Uterus (tissue), 2 donors: ENCODE results near the gene B3GNT2.

ENCODE experiments used
- CTCF ChIP-seq, 4 experiments: fragments of 200-600 bp in 2 of 4; fragments of 450-650 bp in 2 of 4; sonication (generic) in 2 of 4; IDR thresholded peaks; one replicate each; pipeline ENCODE4 v1.5.1; 2016 to 2019; ENCODE audit warnings: antibody characterized with exemption in 4 of 4, mild to moderate bottlenecking in 2 of 4, moderate library complexity in 1 of 4
- POLR2A ChIP-seq, 2 donors: fragments of 450-650 bp; IDR thresholded peaks; one replicate each; pipeline ENCODE4 v1.6.1; 2016; ENCODE audit warnings: antibody characterized with exemption in 2 of 2, mild to moderate bottlenecking in 1 of 2, moderate library complexity in 1 of 2

GRCh38 chr2:62221141-62221540 lies 25.2 kb downstream of the B3GNT2 start:
- TF ChIP-seq CTCF (IDR thresholded peaks at IDR 0.05) (no peak), POLR2A (IDR thresholded peaks at IDR 0.05) (no peak)
